Measurements from ENCODE around the gene WNK2. TPM values are rescaled to one million over a fixed set of nuclear protein-coding genes. Genes with fewer than 3 reads are reported as not detected.

WNK2 gene
- total RNA-seq, 1 experiment from 2014 or later = 69.4 TPM

- Histone ChIP-seq H2AFZ (ENCODE audit: low read length) (no peak overlapping the region), H2BK20ac (ENCODE audit: low read depth, low read length, poor library complexity, severe bottlenecking) (no peak overlapping the region), H3K9me3 (ENCODE audit: control insufficient read depth, low read depth, low read length) (no peaks in the 10 kb centered on the region), H3K79me2 (ENCODE audit: insufficient read depth, low read length) (no peaks in the 10 kb centered on the region; the same call in 1 of the 2 replicates), H2BK120ac (ENCODE audit: low read depth, low read length, poor library complexity, severe bottlenecking) (no peak overlapping the region), H2BK5ac (ENCODE audit: insufficient read length, low read length) (no peak overlapping the region), H3K23ac (ENCODE audit: insufficient read length, low read depth, low read length) (no peak overlapping the region), H3K9ac (ENCODE audit: extremely low read depth, insufficient read length, low read length) (no peak overlapping the region), H3K27ac (ENCODE audit: insufficient read length, low read depth, low read length) (no peak overlapping the region), H3K4me2 (ENCODE audit: insufficient read depth, insufficient read length, low read length) (no peak overlapping the region), H3K18ac (ENCODE audit: insufficient read length, low read depth, low read length) (no peak overlapping the region), H4K91ac (ENCODE audit: insufficient read length, low read depth, low read length) (no peak overlapping the region), H3K23me2 (ENCODE audit: insufficient read length, low read depth, low read length, poor library complexity, severe bottlenecking) (no peaks in the 10 kb centered on the region), H3K27me3 (ENCODE audit: insufficient read depth, low read length) (no peaks in the 10 kb centered on the region), H3K14ac (ENCODE audit: insufficient read depth, low read length) (no peak overlapping the region), H3K4me1 (ENCODE audit: insufficient read depth, low read length) (peaks cover 3% of the 10 kb centered on the region; the same call in 1 of the 2 replicates), H4K5ac (ENCODE audit: insufficient read length, low read depth, low read length) (no peak overlapping the region), H4K8ac (replicated peaks; ENCODE audit: insufficient read length, low read depth, low read length) (no peak overlapping the region), H2BK15ac (ENCODE audit: low read depth, low read length) (no peak overlapping the region), H3T11ph (ENCODE audit: low read length) (no peak overlapping the region), H3K79me1 (ENCODE audit: insufficient read depth, low read depth, low read length, poor library complexity, severe bottlenecking) (peaks cover 3% of the 10 kb centered on the region), H3K4ac (ENCODE audit: low read depth, low read length) (no peak overlapping the region), H4K20me1 (ENCODE audit: control insufficient read depth, insufficient read depth, insufficient read length) (peaks cover 6% of the 10 kb centered on the region), H2BK12ac (ENCODE audit: insufficient read length, low read depth, low read length) (no peak overlapping the region), H2AK5ac (ENCODE audit: insufficient read length, low read length) (no peak overlapping the region), H3K56ac (ENCODE audit: insufficient read length, low read depth, low read length) (no peak overlapping the region)
- Mint-ChIP-seq H3K27me3 (ENCODE audit: low read depth) (no peaks in the 10 kb centered on the region), H3K27ac (no peak overlapping the region), H3K36me3 (ENCODE audit: insufficient read depth in 1 of 3, low read depth in 3 of 3) (peaks cover 0 to 9% (median 3%) of the 10 kb centered on the region in 3 experiments; a peak in 2 of 7 replicates), H3K4me1 (peaks cover 25 to 37% of the 10 kb centered on the region in 2 experiments), H3K4me3 (no peak overlapping the region), H3K9me3 (no peaks in the 10 kb centered on the region)
- WGBS (ENCODE audit: extremely low coverage, insufficient read length, low lambda C conversion rate) = no CpG with 5 or more reads among the region's 9 CpGs
- DNase-seq = no peak
- no peak for TF ChIP-seq CTCF (conservative IDR thresholded peaks at IDR 0.05)
These were observed 13.7 kb downstream of the WNK2 start for GRCh38 chr9:93197670-93198069.

Measured in H9 (cell line).